HCT116 (cell line): ENCODE data around the gene ADGRG6. TPM values are rescaled to one million over a fixed set of nuclear protein-coding genes. Genes with fewer than 3 reads are reported as not detected.

ENCODE experiments used
- ATAC-seq: fragments of 200-7000 bp; cut with Tn5 transposase; 2 replicates; pipeline ENCODE4 v1.9.1; 2020; ENCODE audit warnings: mild to moderate bottlenecking, moderate library complexity
- BruUV-seq: library from RNA; stranded (reverse); fragments of 400-500 nt; replicated peaks from 2 replicates; lab custom pipeline; 2021; lab: Mats Ljungman, UMichigan
- CTCF ChIA-PET: fragments of 300-600 bp; sonication (Branson Sonifier 250); formaldehyde crosslinking; loops from one replicate; lab custom pipeline; 2021; ENCODE audit warnings: antibody characterized with exemption; lab: Charles Lee
- POLR2A ChIA-PET: fragments of 300-600, 350-600 bp; sonication (Branson Sonifier 250); formaldehyde crosslinking; loops from one replicate; lab custom pipeline; 2021; ENCODE audit warnings: antibody characterized with exemption; lab: Charles Lee
- RAD21 ChIA-PET, 2 experiments: fragments of 300-600 bp; sonication (Branson Sonifier 250); formaldehyde crosslinking; loops; one replicate each; lab custom pipeline; 2023; ENCODE audit warnings: low total read pairs in 2 of 2; ENCODE audit not compliant: uncharacterized antibody in 2 of 2, unreplicated experiment in 2 of 2, low non-redundant PET in 1 of 2; lab: Charles Lee
- DNase-seq: peaks from one replicate; pipeline ENCODE4 v3.0.0-alpha.2; 2010; ENCODE audit warnings: low read depth, low spot score
- H2AFZ ChIP-seq: fragments of 200-600 bp; shearing (Covaris generic), sonication (generic); 2 replicates; pipeline ENCODE4 v1.6.1; 2017; ENCODE audit warnings: low read depth, mixed run types, mixed read lengths, antibody characterized with exemption, low read length; ENCODE audit not compliant: poor library complexity, severe bottlenecking
- H3K27ac ChIP-seq: 2 replicates; pipeline ENCODE4 v1.5.1; 2012; ENCODE audit warnings: low read depth, low read length
- H3K27me3 ChIP-seq: fragments of 200-600 bp; sonication (generic); 2 replicates; pipeline ENCODE4 v1.6.1; 2016; ENCODE audit warnings: mixed run types, low read length, mixed read lengths; ENCODE audit not compliant: insufficient read depth
- H3K36me3 ChIP-seq, 2 experiments: fragments of 200-500 bp in 1 of 2; fragments of 200-600 bp in 1 of 2; sonication (Bioruptor generic) in 1 of 2; sonication (generic) in 1 of 2; 2 replicates each; pipeline versions ENCODE4 v1.5.1 to v1.6.1; 2014 to 2016; ENCODE audit warnings: low read length in 2 of 2, inconsistent platforms in 1 of 2, mixed read lengths in 1 of 2, mixed run types in 1 of 2; ENCODE audit not compliant: insufficient read depth in 2 of 2, control insufficient read depth in 1 of 2
- H3K4me1 ChIP-seq, 2 experiments: fragments of 200-600 bp in 1 of 2; sonication (generic) in 1 of 2; 2 replicates each; pipeline versions ENCODE4 v1.5.1 to v1.6.1; 2012 to 2017; ENCODE audit warnings: low read length in 2 of 2, inconsistent platforms in 1 of 2, mild to moderate bottlenecking in 1 of 2, mixed read lengths in 1 of 2, mixed run types in 1 of 2, moderate library complexity in 1 of 2; ENCODE audit not compliant: insufficient read depth in 2 of 2, control insufficient read depth in 1 of 2
- H3K4me2 ChIP-seq: fragments of 200-600 bp; sonication (generic); 2 replicates; pipeline ENCODE4 v1.6.1; 2017; ENCODE audit warnings: mixed run types, low read length, mixed read lengths
- H3K4me3 ChIP-seq, 2 experiments: fragments of 200-600 bp in 1 of 2; sonication (generic) in 1 of 2; replicated peaks in 1 of 2; 2 replicates each; pipeline ENCODE4 v1.5.1; 2011 to 2016; ENCODE audit warnings: low read length in 2 of 2, control low read depth in 1 of 2, low read depth in 1 of 2, mild to moderate bottlenecking in 1 of 2, mixed read lengths in 1 of 2, mixed run types in 1 of 2
- H3K79me2 ChIP-seq: fragments of 200-600 bp; sonication (generic); 2 replicates; pipeline ENCODE4 v1.6.1; 2017; ENCODE audit warnings: mild to moderate bottlenecking, mixed run types, low read length, moderate library complexity, mixed read lengths; ENCODE audit not compliant: insufficient read depth
- H3K9ac ChIP-seq: fragments of 200-600 bp; sonication (generic); 2 replicates; pipeline ENCODE4 v1.6.1; 2016; ENCODE audit warnings: low read length, mixed read lengths
- H3K9me2 ChIP-seq: fragments of 200-600 bp; sonication (generic), shearing (Covaris generic); 2 replicates; pipeline ENCODE4 v1.6.1; 2017; ENCODE audit warnings: mixed run types, mild to moderate bottlenecking, moderate library complexity; ENCODE audit not compliant: insufficient read depth
- H3K9me3 ChIP-seq, 2 experiments: fragments of 200-500 bp in 1 of 2; fragments of 200-600 bp in 1 of 2; sonication (Bioruptor generic) in 1 of 2; sonication (generic) in 1 of 2; 2 replicates each; pipeline ENCODE4 v1.6.1; 2014 to 2017; ENCODE audit warnings: low read length in 2 of 2, mixed read lengths in 2 of 2, inconsistent platforms in 1 of 2, low read depth in 1 of 2, mild to moderate bottlenecking in 1 of 2, mixed run types in 1 of 2, moderate library complexity in 1 of 2; ENCODE audit not compliant: control insufficient read depth in 1 of 2, insufficient read depth in 1 of 2
- H4K20me1 ChIP-seq: fragments of 200-600 bp; sonication (generic), shearing (Covaris generic); 2 replicates; pipeline ENCODE4 v1.6.1; 2017; ENCODE audit warnings: mixed run types, mild to moderate bottlenecking, moderate library complexity; ENCODE audit not compliant: insufficient read depth
- ATF3 ChIP-seq: IDR thresholded peaks from 2 replicates; pipeline ENCODE4 v1.6.1; 2012
- CBX3 ChIP-seq: IDR thresholded peaks from 2 replicates; pipeline ENCODE4 v1.6.1; 2012; ENCODE audit warnings: low read depth
- CEBPB ChIP-seq: IDR thresholded peaks from 2 replicates; pipeline ENCODE4 v1.6.1; 2012; ENCODE audit warnings: low read depth
- CTCF ChIP-seq, 3 experiments: fragments of 200-600 bp in 1 of 3; sonication (generic) in 1 of 3; IDR thresholded peaks in 2 of 3; conservative IDR thresholded peaks in 1 of 3; 2 replicates each; pipeline ENCODE4 v1.5.1; 2012 to 2017; ENCODE audit warnings: low read depth in 2 of 3, low read length in 2 of 3, antibody characterized with exemption in 1 of 3, borderline replicate concordance in 1 of 3, control low read depth in 1 of 3, mild to moderate bottlenecking in 1 of 3, mixed read lengths in 1 of 3, mixed run types in 1 of 3, moderate library complexity in 1 of 3; ENCODE audit not compliant: insufficient read depth in 1 of 3
- EGR1 ChIP-seq: IDR thresholded peaks from 2 replicates; pipeline ENCODE4 v1.6.1; 2012; ENCODE audit warnings: low read depth
- ELF1 ChIP-seq: IDR thresholded peaks from 2 replicates; pipeline ENCODE4 v1.6.1; 2012; ENCODE audit warnings: low read depth, borderline replicate concordance
- EZH2phosphoT487 ChIP-seq: fragments of 200-600 bp; IDR thresholded peaks from 2 replicates; pipeline ENCODE4 v1.6.1; 2018; ENCODE audit warnings: antibody characterized with exemption, borderline replicate concordance
- FOSL1 ChIP-seq: IDR thresholded peaks from 2 replicates; pipeline ENCODE4 v1.6.1; 2012; ENCODE audit warnings: low read depth
- JUND ChIP-seq: IDR thresholded peaks from 2 replicates; pipeline ENCODE4 v1.6.1; 2012
- POLR2AphosphoS5 ChIP-seq: IDR thresholded peaks from 2 replicates; pipeline ENCODE4 v1.6.1; 2011; ENCODE audit warnings: mild to moderate bottlenecking, low read depth, low read length, moderate library complexity
- RAD21 ChIP-seq: IDR thresholded peaks from 2 replicates; pipeline ENCODE4 v1.6.1; 2012; ENCODE audit warnings: low read depth, mild to moderate bottlenecking
- SIN3A ChIP-seq: IDR thresholded peaks from 2 replicates; pipeline ENCODE4 v1.6.1; 2012; ENCODE audit warnings: low read depth
- SRF ChIP-seq: IDR thresholded peaks from 2 replicates; pipeline ENCODE4 v1.6.1; 2012; ENCODE audit warnings: low read depth
- TCF7L2 ChIP-seq: IDR thresholded peaks from 2 replicates; pipeline ENCODE4 v1.7.0; 2011; ENCODE audit warnings: borderline replicate concordance, inconsistent platforms; ENCODE audit not compliant: insufficient read depth, insufficient read length; ENCODE audit errors: extremely low read depth
- YY1 ChIP-seq: IDR thresholded peaks from 2 replicates; pipeline ENCODE4 v1.6.1; 2011; ENCODE audit warnings: low read length, low read depth, moderate library complexity, mild to moderate bottlenecking; ENCODE audit not compliant: insufficient replicate concordance; ENCODE audit errors: extremely low read depth
- ZBTB33 ChIP-seq: IDR thresholded peaks from 2 replicates; pipeline ENCODE4 v1.6.1; 2011; ENCODE audit warnings: mild to moderate bottlenecking, low read length, moderate library complexity; ENCODE audit not compliant: insufficient replicate concordance; ENCODE audit errors: extremely low read depth
- ZFX ChIP-seq: fragments of 450-650 bp; IDR thresholded peaks from 2 replicates; pipeline ENCODE4 v1.6.1; 2017
- intact Hi-C: fragments of 100-400 bp; cut with micrococcal nuclease; formaldehyde crosslinking; loops from 2 replicates; pipeline ENCODE4 v1.10.0; 2022
- total RNA-seq: library from RNA; stranded (reverse); gene quantifications from one replicate; pipeline ENCODE4 v1.2.1, GENCODE V29; 2021; ENCODE audit not compliant: unreplicated experiment
- TF ChIP-seq, protein P1 (sequence below): IDR thresholded peaks from 2 replicates; pipeline ENCODE4 v1.6.1; 2012

ADGRG6 gene
- total RNA-seq, 1 experiment from 2014 or later: 67.9 TPM

DNA sequence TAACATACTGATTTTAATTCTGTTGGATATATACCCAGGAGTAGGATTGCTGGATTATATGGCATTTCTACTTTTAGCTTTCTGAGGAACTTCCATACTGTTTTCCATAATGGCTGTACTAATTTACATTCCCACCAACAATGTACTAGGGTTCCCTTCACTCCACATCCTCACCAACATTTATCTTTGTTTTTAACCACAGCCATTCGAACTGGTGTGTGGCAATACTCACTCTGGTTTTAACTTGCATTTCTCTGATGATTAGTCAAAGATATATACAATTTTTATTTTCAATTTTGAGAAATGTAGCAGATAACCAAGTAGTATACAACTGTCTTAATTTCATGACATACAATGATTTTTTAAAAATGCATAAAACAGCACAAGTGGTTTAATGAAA lies 30.3 kb upstream of the ADGRG6 start:
- H3K4me1 ChIP-seq: peaks cover 0 to 6% of the 10 kb centered on the region in 2 experiments; a peak in 1 of 4 replicates
- ChIA-PET RAD21 (no interaction called here), POLR2A (no interaction called here), CTCF (no interaction called here)
- DNase-seq (no peak), ATAC-seq (no peak)
- no peak overlapping the region for H3K4me2 ChIP-seq
- H3K9me2 ChIP-seq: no peaks in the 10 kb centered on the region
- BruUV-seq: no TSS peak
- TF ChIP-seq CEBPB: no peak
- no peak for TF ChIP-seq FOSL1
- TF ChIP-seq RAD21: no peak
- no peak for TF ChIP-seq TCF7L2
- no peak for TF ChIP-seq ELF1
- no peak for TF ChIP-seq YY1
- TF ChIP-seq SRF: no peak
- TF ChIP-seq EZH2phosphoT487: no peak
- no peak for TF ChIP-seq POLR2AphosphoS5
- TF ChIP-seq EGR1: no peak
- no peak for TF ChIP-seq ZFX
- TF ChIP-seq CBX3: no peak
- no peak for TF ChIP-seq SIN3A
- no peak for TF ChIP-seq ZBTB33
- TF ChIP-seq, protein P1, sequence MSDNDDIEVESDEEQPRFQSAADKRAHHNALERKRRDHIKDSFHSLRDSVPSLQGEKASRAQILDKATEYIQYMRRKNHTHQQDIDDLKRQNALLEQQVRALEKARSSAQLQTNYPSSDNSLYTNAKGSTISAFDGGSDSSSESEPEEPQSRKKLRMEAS: no peak
- no peak for TF ChIP-seq JUND
- TF ChIP-seq ATF3: no peak
- TF ChIP-seq CTCF (IDR thresholded peaks at IDR 0.05 in 2 of 3, conservative IDR thresholded peaks at IDR 0.05 in 1 of 3; ENCODE audit: borderline replicate concordance in 1 of 3, insufficient read depth in 1 of 3, low read depth in 2 of 3, low read length in 2 of 3): no peak
- H3K9ac ChIP-seq: no peak overlapping the region
- intact Hi-C loops: no loop called here
- H2AFZ ChIP-seq: no peak overlapping the region
- no peak overlapping the region for H3K27ac ChIP-seq
- no peaks in the 10 kb centered on the region for H3K36me3 ChIP-seq
- no peak overlapping the region for H3K4me3 ChIP-seq
- no peaks in the 10 kb centered on the region for H3K9me3 ChIP-seq
- no peaks in the 10 kb centered on the region for H3K79me2 ChIP-seq
- no peaks in the 10 kb centered on the region for H3K27me3 ChIP-seq
- H4K20me1 ChIP-seq: no peaks in the 10 kb centered on the region
